ENCODE results near the gene PRAMEF13. TPM values are rescaled to one million over a fixed set of nuclear protein-coding genes. Genes with fewer than 3 reads are reported as not detected.
"Not testable (repeated sequence)": the region's sequence is repeated elsewhere in the genome, so short reads cannot be mapped to it uniquely, and the experiment has no call there.

PRAMEF13 gene, protein sequence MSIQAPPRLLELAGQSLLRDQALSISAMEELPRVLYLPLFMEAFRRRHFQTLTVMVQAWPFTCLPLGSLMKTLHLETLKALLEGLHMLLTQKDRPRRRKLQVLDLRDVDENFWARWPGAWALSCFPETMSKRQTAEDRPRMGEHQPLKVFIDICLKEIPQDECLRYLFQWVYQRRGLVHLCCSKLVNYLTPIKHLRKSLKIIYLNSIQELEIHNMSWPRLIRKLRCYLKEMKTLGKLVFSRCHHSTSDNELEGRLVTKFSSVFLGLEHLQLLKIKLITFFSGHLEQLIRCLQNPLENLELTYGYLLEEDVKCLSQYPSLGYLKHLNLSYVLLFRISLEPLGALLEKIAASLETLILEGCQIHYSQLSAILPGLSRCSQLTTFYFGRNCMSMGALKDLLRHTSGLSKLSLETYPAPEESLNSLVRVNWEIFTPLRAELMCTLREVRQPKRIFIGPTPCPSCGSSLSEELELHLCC
- total RNA-seq = not detected

DNA sequence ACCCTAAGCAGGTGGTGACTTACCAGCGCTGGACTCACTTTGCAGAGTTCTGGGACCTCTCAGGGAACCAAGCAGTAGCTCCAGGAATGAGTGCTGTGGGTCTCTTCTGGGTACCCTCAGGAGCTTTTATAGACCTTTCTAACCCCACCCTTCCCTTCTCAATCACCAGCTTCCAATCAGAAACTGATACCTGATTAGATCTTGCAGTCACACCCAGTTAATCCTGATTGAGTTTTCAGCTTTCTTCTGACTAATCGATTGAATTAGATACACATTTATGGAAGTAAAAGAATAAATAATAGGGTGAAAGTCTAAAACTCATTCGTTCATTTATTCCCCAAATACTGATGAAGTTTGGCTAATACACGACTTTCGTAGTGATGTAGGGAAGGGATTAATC is at the start of gene PRAMEF13:
Gene PRAMEF13 (minus strand): TSS at position 101 of the 400 bp plus-strand sequence. CDS start 1,820 bp downstream, outside the sequence.
- H3K4me3 ChIP-seq; H3K4me1 ChIP-seq (replicated peaks); H3K27me3 ChIP-seq (replicated peaks; ENCODE audit: insufficient read depth); H3K36me3 ChIP-seq; H3K9me3 ChIP-seq; intact Hi-C loops (cut with DNase I); DNase-seq (ENCODE audit: low spot score); H3K27ac ChIP-seq: not testable (repeated sequence)
- no CpG with 5 or more reads among the region's 5 CpGs for WGBS

DNA sequence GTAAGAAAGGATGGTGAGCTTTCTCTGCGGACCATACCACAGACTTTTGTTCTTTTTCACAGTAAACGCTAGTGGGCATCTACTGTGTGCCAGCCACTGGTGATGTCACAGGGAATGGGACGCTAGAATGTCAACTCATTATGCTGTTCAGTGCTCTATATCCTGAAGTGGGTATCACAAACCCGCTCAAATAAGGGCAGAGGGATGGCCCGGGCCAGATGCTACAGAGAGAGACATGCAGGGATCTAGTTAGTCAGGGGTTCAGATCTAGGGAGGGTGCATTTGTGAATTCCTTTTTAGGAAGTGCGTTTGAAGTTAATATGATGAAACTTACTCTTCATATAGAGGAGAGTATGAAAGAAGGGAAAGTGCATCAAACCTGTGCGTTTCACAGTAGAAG is 45.9 kb upstream of the PRAMEF13 start:
- H3K4me1 ChIP-seq (replicated peaks); H3K27me3 ChIP-seq (replicated peaks; ENCODE audit: insufficient read depth); H3K27ac ChIP-seq; H3K4me3 ChIP-seq; intact Hi-C loops (cut with DNase I); H3K36me3 ChIP-seq; DNase-seq (ENCODE audit: low spot score); H3K9me3 ChIP-seq: not testable (repeated sequence)
- 71% methylated on average over 7 of the region's 7 CpGs for WGBS

DNA sequence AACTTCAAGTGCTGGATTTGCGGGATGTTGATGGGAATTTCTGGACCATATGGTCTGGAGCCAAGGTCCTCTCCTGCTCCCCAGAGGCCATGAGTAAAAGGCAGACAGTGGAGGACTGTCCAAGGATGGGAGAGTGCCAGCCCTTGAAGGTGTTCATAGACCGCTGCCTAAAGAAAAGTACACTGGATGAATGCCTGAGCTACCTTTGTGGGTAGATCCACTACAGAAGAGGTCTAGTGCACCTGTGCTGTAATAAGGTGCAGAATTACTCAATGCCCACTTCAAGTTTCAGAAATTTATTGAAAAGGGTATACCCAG is 45.3 kb upstream of the PRAMEF13 start:
- intact Hi-C loops (cut with DNase I); H3K27me3 ChIP-seq (replicated peaks; ENCODE audit: insufficient read depth); H3K4me1 ChIP-seq (replicated peaks); DNase-seq (ENCODE audit: low spot score); H3K27ac ChIP-seq; H3K9me3 ChIP-seq; H3K36me3 ChIP-seq; H3K4me3 ChIP-seq: not testable (repeated sequence)
- WGBS = 89% methylated on average over 2 of the region's 2 CpGs

DNA sequence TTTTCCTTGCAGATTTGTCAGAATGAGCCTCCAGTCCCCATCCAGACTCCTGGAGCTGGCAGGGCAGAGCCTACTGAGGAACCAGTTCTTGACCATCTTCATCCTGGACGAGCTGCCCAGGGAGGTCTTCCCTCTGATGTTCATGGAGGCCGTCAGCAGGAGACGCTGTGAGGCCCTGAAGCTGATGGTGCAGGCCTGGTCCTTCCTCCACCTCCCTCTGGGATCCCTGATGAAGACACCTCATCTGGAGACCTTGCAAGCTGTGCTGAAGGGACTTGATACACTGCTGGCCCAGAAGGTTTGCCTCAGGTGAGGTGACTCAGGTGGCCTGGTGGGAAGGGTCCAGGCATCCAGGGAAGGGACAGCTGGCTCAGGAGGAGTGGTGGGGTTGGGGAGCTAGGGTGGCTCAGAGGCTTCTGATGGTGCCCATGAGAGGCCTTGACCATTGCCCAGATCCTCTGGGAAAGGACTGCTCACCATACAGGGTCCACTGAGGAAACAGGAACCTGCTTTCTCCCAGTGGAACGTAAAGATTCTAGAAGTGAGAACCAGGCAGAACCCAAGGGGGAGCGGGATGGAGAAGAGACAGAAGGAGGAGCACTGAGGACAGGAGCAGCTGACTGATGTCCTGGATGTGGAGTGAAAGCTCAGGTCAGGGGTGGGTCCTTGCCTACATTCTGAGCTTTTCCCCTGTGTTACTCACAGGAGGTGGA is 44.8 kb upstream of the PRAMEF13 start:
- DNase-seq (ENCODE audit: low spot score); H3K27ac ChIP-seq; H3K36me3 ChIP-seq; H3K27me3 ChIP-seq (replicated peaks; ENCODE audit: insufficient read depth); intact Hi-C loops (cut with DNase I); H3K4me3 ChIP-seq; H3K4me1 ChIP-seq (replicated peaks); H3K9me3 ChIP-seq: not testable (repeated sequence)
- 92% methylated on average over 5 of the region's 5 CpGs for WGBS

- H3K9me3 ChIP-seq; H3K27me3 ChIP-seq (replicated peaks; ENCODE audit: insufficient read depth); H3K27ac ChIP-seq; DNase-seq (ENCODE audit: low spot score); intact Hi-C loops (cut with DNase I); H3K4me1 ChIP-seq (replicated peaks); H3K36me3 ChIP-seq; H3K4me3 ChIP-seq: not testable (repeated sequence)
- 84% methylated on average over 9 of the region's 9 CpGs for WGBS
Observed at GRCh38 chr1:13243536-13244263, 42.5 kb upstream of the PRAMEF13 start.

- H3K4me3 ChIP-seq; H3K27ac ChIP-seq; intact Hi-C loops (cut with DNase I); H3K4me1 ChIP-seq (replicated peaks); H3K27me3 ChIP-seq (replicated peaks; ENCODE audit: insufficient read depth); DNase-seq (ENCODE audit: low spot score); H3K36me3 ChIP-seq; H3K9me3 ChIP-seq: not testable (repeated sequence)
- 87% methylated on average over 4 of the region's 4 CpGs for WGBS
Observed at GRCh38 chr1:13239633-13240032, 38.4 kb upstream of the PRAMEF13 start.

DNA sequence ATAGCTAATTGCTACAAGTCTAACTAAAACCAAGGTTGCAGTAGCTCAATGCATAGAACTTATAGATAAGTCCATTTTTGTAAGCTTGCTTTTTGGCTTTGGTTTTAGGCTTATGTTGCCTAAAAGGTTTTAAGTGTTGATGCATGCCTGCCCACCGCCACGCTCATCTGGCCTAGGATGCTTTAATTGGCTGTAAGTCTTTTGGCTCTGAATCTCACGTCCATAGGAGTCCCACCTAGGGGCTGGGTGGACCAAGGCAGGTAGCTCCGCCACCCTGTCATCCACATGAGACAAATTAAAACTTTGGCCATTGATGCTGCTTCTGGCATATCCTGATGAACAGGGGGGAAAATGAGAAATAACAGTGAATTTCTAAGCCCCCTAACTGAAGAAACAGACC is 36.4 kb upstream of the PRAMEF13 start:
- H3K4me3 ChIP-seq; H3K27me3 ChIP-seq (replicated peaks; ENCODE audit: insufficient read depth); H3K4me1 ChIP-seq (replicated peaks); H3K9me3 ChIP-seq; intact Hi-C loops (cut with DNase I); DNase-seq (ENCODE audit: low spot score); H3K27ac ChIP-seq; H3K36me3 ChIP-seq: not testable (repeated sequence)
- WGBS = 69% methylated on average over 4 of the region's 4 CpGs

DNA sequence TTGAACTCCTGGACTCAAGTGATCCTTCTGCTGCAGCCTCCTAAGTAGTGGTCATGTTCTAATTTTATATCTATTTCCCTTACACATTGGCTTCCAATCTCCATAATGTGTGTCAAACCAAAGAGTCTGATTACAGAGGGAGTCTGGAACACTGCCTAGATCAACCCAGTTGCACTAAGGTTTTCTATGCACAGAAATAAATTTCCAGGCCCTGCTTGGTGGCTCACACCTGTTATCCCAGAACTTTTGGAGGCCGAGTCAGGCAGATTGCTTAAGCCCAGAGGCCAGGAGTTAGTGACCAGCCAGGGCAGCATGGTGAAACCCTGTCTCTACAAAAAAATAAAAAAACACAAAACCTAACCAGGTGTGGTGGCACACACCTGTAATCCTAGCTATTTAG is 32.8 kb upstream of the PRAMEF13 start:
- H3K4me1 ChIP-seq (replicated peaks); H3K27me3 ChIP-seq (replicated peaks; ENCODE audit: insufficient read depth); DNase-seq (ENCODE audit: low spot score); H3K9me3 ChIP-seq; H3K36me3 ChIP-seq; H3K4me3 ChIP-seq; intact Hi-C loops (cut with DNase I); H3K27ac ChIP-seq: not testable (repeated sequence)
- WGBS = 62% methylated on average over 1 of the region's 1 CpG

- H3K4me3 ChIP-seq; H3K4me1 ChIP-seq (replicated peaks); intact Hi-C loops (cut with DNase I); H3K27ac ChIP-seq; H3K27me3 ChIP-seq (replicated peaks; ENCODE audit: insufficient read depth); H3K9me3 ChIP-seq; DNase-seq (ENCODE audit: low spot score); H3K36me3 ChIP-seq: not testable (repeated sequence)
- WGBS = 79% methylated on average over 2 of the region's 2 CpGs
Observed at GRCh38 chr1:13232056-13232455, 30.8 kb upstream of the PRAMEF13 start.

- H3K4me3 ChIP-seq; intact Hi-C loops (cut with DNase I); H3K4me1 ChIP-seq (replicated peaks); H3K27ac ChIP-seq; H3K27me3 ChIP-seq (replicated peaks; ENCODE audit: insufficient read depth); H3K36me3 ChIP-seq; DNase-seq (ENCODE audit: low spot score); H3K9me3 ChIP-seq: not testable (repeated sequence)
- 83% methylated on average over 7 of the region's 7 CpGs for WGBS
Observed at GRCh38 chr1:13231061-13231750, 30.0 kb upstream of the PRAMEF13 start.

- H3K27ac ChIP-seq; H3K4me1 ChIP-seq (replicated peaks); DNase-seq (ENCODE audit: low spot score); H3K36me3 ChIP-seq; H3K4me3 ChIP-seq; H3K27me3 ChIP-seq (replicated peaks; ENCODE audit: insufficient read depth); intact Hi-C loops (cut with DNase I); H3K9me3 ChIP-seq: not testable (repeated sequence)
- 79% methylated on average over 2 of the region's 2 CpGs for WGBS
Observed at GRCh38 chr1:13230601-13231000, 29.4 kb upstream of the PRAMEF13 start.

DNA sequence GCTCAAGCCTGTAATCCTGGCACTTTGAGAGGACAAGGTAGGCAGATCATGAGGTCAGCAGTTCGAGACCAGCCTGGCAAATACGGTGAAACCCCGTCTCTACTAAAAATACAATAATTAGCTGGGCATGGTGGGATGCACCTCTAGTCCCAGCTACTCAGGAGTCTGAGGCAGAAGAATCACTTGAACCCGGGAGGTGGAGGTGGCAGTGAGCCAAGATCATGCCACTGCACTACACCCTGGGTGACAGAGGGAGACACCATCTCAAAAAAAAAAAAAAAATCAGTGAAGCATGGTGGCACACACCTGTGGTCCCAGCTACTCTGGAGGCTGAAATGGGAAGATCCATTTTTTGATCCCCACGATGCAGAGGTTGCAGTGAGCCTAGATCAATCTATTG is 28.9 kb upstream of the PRAMEF13 start:
- H3K36me3 ChIP-seq; H3K9me3 ChIP-seq; DNase-seq (ENCODE audit: low spot score); H3K27ac ChIP-seq; H3K4me1 ChIP-seq (replicated peaks); H3K4me3 ChIP-seq; intact Hi-C loops (cut with DNase I); H3K27me3 ChIP-seq (replicated peaks; ENCODE audit: insufficient read depth): not testable (repeated sequence)
- WGBS = 82% methylated on average over 5 of the region's 5 CpGs
